Hindlimb muscle (tissue), 1 donor: ENCODE data around the gene MSANTD2. TPM values are rescaled to one million over a fixed set of nuclear protein-coding genes. Genes with fewer than 3 reads are reported as not detected.
A peak's percentile ranks its signal among the peaks of the same experiment; 100 is the strongest.

Experiments
- DNase-seq: peaks from one replicate; pipeline ENCODE4 v3.0.0-alpha.2; 2013
- polyA plus RNA-seq: library from polyadenylated mRNA; unstranded; fragments of 120-200 nt; gene quantifications from one replicate; pipeline ENCODE4 v1.2.1, GENCODE V29; 2013; ENCODE audit not compliant: insufficient read length

The MSANTD2 gene
- polyA plus RNA-seq, 1 donor, result 15.9 TPM

- no peak for DNase-seq
Measured at GRCh38 chr11:124817036-124817435, 16.8 kb upstream of the MSANTD2 start.

- no peak for DNase-seq
Measured at GRCh38 chr11:124814739-124815138, 14.5 kb upstream of the MSANTD2 start.

- DNase-seq, result no peak
Measured at GRCh38 chr11:124812876-124813275, 12.7 kb upstream of the MSANTD2 start.

- no peak for DNase-seq
Measured at GRCh38 chr11:124811399-124812125, 11.4 kb upstream of the MSANTD2 start.

GRCh38 chr11:124807660-124808270 is 7.6 kb upstream of the MSANTD2 start:
- DNase-seq, result no peak

- DNase-seq, result no peak
Measured at GRCh38 chr11:124807201-124807600, 7.0 kb upstream of the MSANTD2 start.

GRCh38 chr11:124804884-124805283 is 4.7 kb upstream of the MSANTD2 start:
- no peak for DNase-seq

GRCh38 chr11:124801636-124802312 is 1.6 kb upstream of the MSANTD2 start:
- DNase-seq, result no peak

GRCh38 chr11:124801014-124801413 is 808 bp upstream of the MSANTD2 start:
- DNase-seq, result peak; percentile 27

- DNase-seq, result peak; percentile 23
Measured at GRCh38 chr11:124799348-124800225, 619 bp downstream of the MSANTD2 start.

- peak; percentile 19 for DNase-seq
Measured at GRCh38 chr11:124798991-124799347, 1.2 kb downstream of the MSANTD2 start.

GRCh38 chr11:124796312-124796711 is 3.9 kb downstream of the MSANTD2 start:
- no peak for DNase-seq

- no peak for DNase-seq
Measured at GRCh38 chr11:124793466-124794278, 6.5 kb downstream of the MSANTD2 start.

GRCh38 chr11:124791626-124792341 is 8.4 kb downstream of the MSANTD2 start:
- DNase-seq, result no peak

GRCh38 chr11:124788521-124788920 is 11.7 kb downstream of the MSANTD2 start:
- no peak for DNase-seq

- DNase-seq, result no peak
Measured at GRCh38 chr11:124784051-124784450, 16.2 kb downstream of the MSANTD2 start.

- DNase-seq, result no peak
Measured at GRCh38 chr11:124783002-124783401, 17.2 kb downstream of the MSANTD2 start.

- DNase-seq, result no peak
Measured at GRCh38 chr11:124779568-124779967, 20.6 kb downstream of the MSANTD2 start.

GRCh38 chr11:124778281-124778680 is 21.9 kb downstream of the MSANTD2 start:
- DNase-seq, result no peak

- DNase-seq, result no peak
Measured at GRCh38 chr11:124776865-124777645, 23.2 kb downstream of the MSANTD2 start.
